GM23248 (cell line): ENCODE data around the gene SEC23B. TPM values are rescaled to one million over a fixed set of nuclear protein-coding genes. Genes with fewer than 3 reads are reported as not detected.

Experiments
- DNase-seq: peaks from one replicate; pipeline ENCODE4 v3.0.0-alpha.2; 2015
- H2AFZ ChIP-seq: fragments of 200-600 bp; sonication (generic); 2 replicates; pipeline ENCODE4 v1.6.1; 2016; ENCODE audit warnings: antibody characterized with exemption
- H3F3A ChIP-seq: fragments of 200-600 bp; sonication (generic); 2 replicates; pipeline ENCODE4 v1.6.1; 2016; ENCODE audit warnings: mild to moderate bottlenecking, antibody characterized with exemption, mixed run types; ENCODE audit not compliant: insufficient read depth
- H3K27ac ChIP-seq: fragments of 200-600 bp; sonication (generic); 2 replicates; pipeline ENCODE4 v1.5.1; 2016; ENCODE audit warnings: mild to moderate bottlenecking
- H3K27me3 ChIP-seq: fragments of 200-600 bp; sonication (generic); replicated peaks from 2 replicates; pipeline ENCODE4 v1.6.1; 2016; ENCODE audit warnings: mild to moderate bottlenecking; ENCODE audit not compliant: insufficient read depth
- H3K36me3 ChIP-seq: fragments of 200-600 bp; sonication (generic); 2 replicates; pipeline ENCODE4 v1.6.1; 2016; ENCODE audit warnings: low read depth, mild to moderate bottlenecking
- H3K4me1 ChIP-seq: fragments of 200-600 bp; sonication (generic); 2 replicates; pipeline ENCODE4 v1.6.1; 2016; ENCODE audit warnings: mild to moderate bottlenecking; ENCODE audit not compliant: insufficient read depth
- H3K4me2 ChIP-seq: fragments of 200-600 bp; sonication (generic); one replicate; pipeline ENCODE4 v1.6.1; 2016; ENCODE audit warnings: mild to moderate bottlenecking; ENCODE audit not compliant: unreplicated experiment
- H3K4me3 ChIP-seq: fragments of 200-600 bp; sonication (generic); 2 replicates; pipeline ENCODE4 v1.5.1; 2016; ENCODE audit warnings: mild to moderate bottlenecking
- H3K79me2 ChIP-seq: fragments of 200-600 bp; sonication (generic); 2 replicates; pipeline ENCODE4 v1.6.1; 2016; ENCODE audit warnings: mild to moderate bottlenecking; ENCODE audit not compliant: insufficient read depth
- H3K9ac ChIP-seq: fragments of 200-600 bp; sonication (generic); 2 replicates; pipeline ENCODE4 v1.6.1; 2016; ENCODE audit warnings: mild to moderate bottlenecking
- H3K9me2 ChIP-seq: fragments of 200-600 bp; sonication (generic); 2 replicates; pipeline ENCODE4 v1.6.1; 2016; ENCODE audit warnings: mixed run types, mild to moderate bottlenecking, moderate library complexity; ENCODE audit not compliant: insufficient read depth
- H3K9me3 ChIP-seq: fragments of 200-600 bp; sonication (generic); one replicate; pipeline ENCODE4 v1.6.1; 2017; ENCODE audit warnings: low read depth
- H4K20me1 ChIP-seq: fragments of 200-600 bp; sonication (generic); 2 replicates; pipeline ENCODE4 v1.6.0; 2016; ENCODE audit not compliant: insufficient read depth
- EZH2 ChIP-seq: fragments of 200-600 bp; sonication (generic); IDR thresholded peaks from 2 replicates; pipeline ENCODE4 v1.6.1; 2018; ENCODE audit warnings: antibody characterized with exemption, mild to moderate bottlenecking; ENCODE audit not compliant: insufficient read depth, poor library complexity, severe bottlenecking
- EZH2phosphoT487 ChIP-seq: fragments of 200-600 bp; sonication (generic); IDR thresholded peaks from 2 replicates; pipeline ENCODE4 v1.6.1; 2018; ENCODE audit warnings: antibody characterized with exemption, moderate library complexity, mild to moderate bottlenecking, low read depth; ENCODE audit not compliant: insufficient read depth
- WGBS, 2 experiments: methylation state at CpG; one replicate each; pipeline ENCODE4 v1.1.6; 2015 to 2017; ENCODE audit warnings: low lambda C conversion rate in 2 of 2, low coverage in 1 of 2; ENCODE audit errors: missing lambda C conversion rate in 2 of 2; 5-methylcytosine and 5-hydroxymethylcytosine counted together
- in situ Hi-C: fragments of 300-500 bp; cut with MboI; formaldehyde crosslinking; loops from 2 replicates; pipeline ENCODE4 v1.15.0; 2020
- polyA plus RNA-seq: library from polyadenylated mRNA; unstranded; fragments of >200 nt; fragmentation: Nextera tagmentation; extraction: Ambion mirVana; gene quantifications from 2 replicates; pipeline ENCODE4 v1.2.1, GENCODE V29; 2016
- total RNA-seq: library from RNA; depleted of rRNA; stranded (reverse); fragments of >200 nt; shearing (Covaris generic); gene quantifications from 2 replicates; pipeline ENCODE4 v1.2.3, GENCODE V29; 2014

Gene SEC23B
- total and polyA plus RNA-seq, 2 experiments from 2014 or later: 36.8 to 48.5 TPM

- in situ Hi-C loops: no loop called here
- no peak overlapping the region for H3K27ac ChIP-seq
- H3K79me2 ChIP-seq: no peaks in the 10 kb centered on the region
- peaks cover 8% of the 10 kb centered on the region; the same call in 1 of the 2 replicates for H3K4me1 ChIP-seq
- H3K9me2 ChIP-seq: no peaks in the 10 kb centered on the region
- no peak overlapping the region for H3K4me3 ChIP-seq
- no peak overlapping the region for H3K4me2 ChIP-seq
- H3K27me3 ChIP-seq: no peaks in the 10 kb centered on the region
- WGBS, 2 experiments: 80 to 88% methylated on average over 2 of the region's 2 CpGs
- H3K36me3 ChIP-seq: peaks cover 16% of the 10 kb centered on the region; the same call in 1 of the 2 replicates
- peak; percentile 57 for DNase-seq
- H3F3A ChIP-seq: peaks cover 24% of the 10 kb centered on the region
- no peak overlapping the region for H2AFZ ChIP-seq
- no peak overlapping the region for H3K9ac ChIP-seq
- H3K9me3 ChIP-seq: no peaks in the 10 kb centered on the region
- H4K20me1 ChIP-seq: no peaks in the 10 kb centered on the region
- TF ChIP-seq EZH2: no peak
- TF ChIP-seq EZH2phosphoT487: no peak
These were observed 29.9 kb downstream of the SEC23B start for GRCh38 chr20:18537651-18538050.

GRCh38 chr20:18541741-18542140 lies 34.0 kb downstream of the SEC23B start:
- Histone ChIP-seq H3K27ac (no peak overlapping the region), H3K27me3 (no peaks in the 10 kb centered on the region), H3K4me3 (no peak overlapping the region), H3K9me2 (no peaks in the 10 kb centered on the region), H3K4me1 (peaks cover 20% of the 10 kb centered on the region), H3K36me3 (peaks cover 7% of the 10 kb centered on the region), H3K79me2 (no peaks in the 10 kb centered on the region), H2AFZ (no peak overlapping the region), H3K9ac (no peak overlapping the region), H3F3A (peaks cover 34% of the 10 kb centered on the region), H3K9me3 (no peaks in the 10 kb centered on the region), H3K4me2 (no peak overlapping the region), H4K20me1 (no peaks in the 10 kb centered on the region)
- in situ Hi-C loops: no loop called here
- WGBS, 2 experiments: 38 to 49% methylated on average over 5 of the region's 5 CpGs
- peak; percentile 39 for DNase-seq
- TF ChIP-seq EZH2: no peak
- no peak for TF ChIP-seq EZH2phosphoT487

GRCh38 chr20:18543216-18543615 lies 35.5 kb downstream of the SEC23B start:
- Histone ChIP-seq H3K9ac (no peak overlapping the region), H3K27me3 (no peaks in the 10 kb centered on the region), H3F3A (peaks cover 34% of the 10 kb centered on the region), H3K4me1 (peaks cover 20% of the 10 kb centered on the region), H3K79me2 (no peaks in the 10 kb centered on the region), H3K9me2 (no peaks in the 10 kb centered on the region), H2AFZ (no peak overlapping the region), H3K9me3 (no peaks in the 10 kb centered on the region), H4K20me1 (no peaks in the 10 kb centered on the region), H3K36me3 (peaks cover 5% of the 10 kb centered on the region), H3K4me2 (no peak overlapping the region), H3K27ac (no peak overlapping the region), H3K4me3 (no peak overlapping the region)
- peak; percentile 52 for DNase-seq
- TF ChIP-seq EZH2 (no peak), EZH2phosphoT487 (no peak)
- in situ Hi-C loops: no loop called here
- 47 to 60% methylated on average over 4 of the region's 4 CpGs for WGBS, 2 experiments

- Histone ChIP-seq H3K4me2 (no peak overlapping the region), H3K9me2 (no peaks in the 10 kb centered on the region), H4K20me1 (no peaks in the 10 kb centered on the region), H3F3A (peaks cover 34% of the 10 kb centered on the region), H3K9me3 (no peaks in the 10 kb centered on the region), H3K4me3 (no peak overlapping the region), H3K27me3 (no peaks in the 10 kb centered on the region), H3K36me3 (peaks cover 10% of the 10 kb centered on the region), H3K4me1 (peaks cover 20% of the 10 kb centered on the region), H3K9ac (no peak overlapping the region), H2AFZ (no peak overlapping the region), H3K27ac (no peak overlapping the region), H3K79me2 (no peaks in the 10 kb centered on the region)
- TF ChIP-seq EZH2phosphoT487: no peak
- no peak for TF ChIP-seq EZH2
- in situ Hi-C loops: no loop called here
- DNase-seq: no peak
- WGBS, 2 experiments: 95 to 98% methylated on average over 7 of the region's 7 CpGs
These were observed 36.2 kb downstream of the SEC23B start for GRCh38 chr20:18543932-18544331.

- H3K4me2 ChIP-seq: no peak overlapping the region
- no peaks in the 10 kb centered on the region for H3K27me3 ChIP-seq
- in situ Hi-C loops: no loop called here
- WGBS, 2 experiments: 98 to 100% methylated on average over 1 of the region's 1 CpG
- DNase-seq: no peak
- H3K79me2 ChIP-seq: no peaks in the 10 kb centered on the region
- H2AFZ ChIP-seq: no peak overlapping the region
- H3K9me3 ChIP-seq: no peaks in the 10 kb centered on the region
- peaks cover 27% of the 10 kb centered on the region for H3F3A ChIP-seq
- no peaks in the 10 kb centered on the region for H3K9me2 ChIP-seq
- no peaks in the 10 kb centered on the region for H4K20me1 ChIP-seq
- TF ChIP-seq EZH2phosphoT487 (no peak), EZH2 (no peak)
- no peak overlapping the region for H3K27ac ChIP-seq
- no peak overlapping the region for H3K9ac ChIP-seq
- H3K4me1 ChIP-seq: peaks cover 20% of the 10 kb centered on the region
- peaks cover 24% of the 10 kb centered on the region for H3K36me3 ChIP-seq
- no peak overlapping the region for H3K4me3 ChIP-seq
These were observed 37.8 kb downstream of the SEC23B start for GRCh38 chr20:18545566-18545965.
